ENCODE data around the gene NAPSA. TPM values are rescaled to one million over a fixed set of nuclear protein-coding genes. Genes with fewer than 3 reads are reported as not detected.

NAPSA gene
- total and polyA plus RNA-seq, 10 of the 15 experiments (the other 5 are each of a cell fraction or from before 2014, with no cell fraction given), result 6.7 to 45.4 (median 17.1) TPM

- ChIA-PET POLR2A (no interaction called here), SMC1A (ENCODE audit: uncharacterized antibody, unreplicated experiment) (no interaction called here), RAD21 (ENCODE audit: unreplicated experiment) (no interaction called here), CTCF (interaction anchor here (3.8 kb wide), 1 partner anchor 47 kb away, joined by 30 read pairs; no protein-coding TSS in a partner anchor)
- no TSS peak for BruUV-seq (replicated peaks)
- H3K27ac ChIP-seq (ENCODE audit: control insufficient read depth, insufficient read depth), result no peak overlapping the region
- 92% methylated on average over 20 of the region's 21 CpGs for WGBS (ENCODE audit: insufficient coverage, insufficient replicate concordance, low lambda C conversion rate, missing lambda C conversion rate)
- no peak overlapping the region for H3K4me3 ChIP-seq
- no peak for ATAC-seq
- DNase-seq (ENCODE audit: low read depth, low spot score), result no peak
- intact Hi-C loops (cut with micrococcal nuclease; ENCODE audit: unreplicated experiment), result no loop called here
- TF ChIP-seq CTCF (IDR thresholded peaks at IDR 0.05 in 2 of 3, conservative IDR thresholded peaks at IDR 0.05 in 1 of 3; ENCODE audit: control insufficient read depth in 2 of 3, extremely low read depth in 1 of 3, insufficient read depth in 1 of 3, low read depth in 3 of 3, low read length in 3 of 3) (no peak), CREB1 (IDR thresholded peaks at IDR 0.05; ENCODE audit: low read depth) (no peak), NFXL1 (IDR thresholded peaks at IDR 0.05; ENCODE audit: borderline replicate concordance) (no peak)
- FAIRE-seq, result no peak
- no peak overlapping the region for H2AFZ ChIP-seq (ENCODE audit: control insufficient read depth, low read depth, low read length)
- peaks cover 2 to 19% of the 10 kb centered on the region in 2 experiments; a peak in 2 of 4 replicates for H3K36me3 ChIP-seq (ENCODE audit: control insufficient read depth in 2 of 2, insufficient read depth in 2 of 2, low read length in 1 of 2)
- peaks cover 1% of the 10 kb centered on the region for H3K79me2 ChIP-seq (ENCODE audit: control insufficient read depth, insufficient read depth, low read length)
- peaks cover 35% of the 10 kb centered on the region for H3K4me1 ChIP-seq (ENCODE audit: control insufficient read depth, insufficient read depth, low read length)
- in situ Hi-C loops (cut with MboI), result no loop called here
- H4K20me1 ChIP-seq (ENCODE audit: control insufficient read depth, insufficient read depth), result no peaks in the 10 kb centered on the region
- no peak overlapping the region for H3K9ac ChIP-seq (ENCODE audit: control insufficient read depth, insufficient read depth, low read length)
- H3K27me3 ChIP-seq (replicated peaks in 1 of 2; ENCODE audit: control insufficient read depth in 2 of 2, insufficient read depth in 2 of 2, low read length in 1 of 2), result no peaks in the 10 kb centered on the region
- no peaks in the 10 kb centered on the region for H3K9me3 ChIP-seq (replicated peaks; ENCODE audit: control insufficient read depth, insufficient read depth, low read length)
- no peak overlapping the region for H3K4me2 ChIP-seq (ENCODE audit: control insufficient read depth, insufficient read depth)
Observed at GRCh38 chr19:50413531-50413930, 48.1 kb upstream of the NAPSA start.

- ChIA-PET CTCF (no interaction called here), SMC1A (ENCODE audit: uncharacterized antibody, unreplicated experiment) (no interaction called here), RAD21 (ENCODE audit: unreplicated experiment) (no interaction called here), POLR2A (no interaction called here)
- FAIRE-seq (no peak), ATAC-seq (no peak), DNase-seq (ENCODE audit: low read depth, low spot score) (no peak)
- 98% methylated on average over 13 of the region's 13 CpGs for WGBS (ENCODE audit: insufficient coverage, insufficient replicate concordance, low lambda C conversion rate, missing lambda C conversion rate)
- Histone ChIP-seq H3K4me3 (no peak overlapping the region), H3K27me3 (replicated peaks in 1 of 2; ENCODE audit: control insufficient read depth in 2 of 2, insufficient read depth in 2 of 2, low read length in 1 of 2) (no peaks in the 10 kb centered on the region), H3K79me2 (ENCODE audit: control insufficient read depth, insufficient read depth, low read length) (no peaks in the 10 kb centered on the region; the same call in 1 of the 2 replicates), H4K20me1 (ENCODE audit: control insufficient read depth, insufficient read depth) (no peaks in the 10 kb centered on the region), H3K27ac (ENCODE audit: control insufficient read depth, insufficient read depth) (no peak overlapping the region), H3K9ac (ENCODE audit: control insufficient read depth, insufficient read depth, low read length) (no peak overlapping the region), H3K4me2 (ENCODE audit: control insufficient read depth, insufficient read depth) (no peak overlapping the region), H3K36me3 (ENCODE audit: control insufficient read depth in 2 of 2, insufficient read depth in 2 of 2, low read length in 1 of 2) (peaks cover 2 to 19% of the 10 kb centered on the region in 2 experiments; a peak in 2 of 4 replicates), H3K9me3 (replicated peaks; ENCODE audit: control insufficient read depth, insufficient read depth, low read length) (no peaks in the 10 kb centered on the region), H2AFZ (ENCODE audit: control insufficient read depth, low read depth, low read length) (no peak overlapping the region), H3K4me1 (ENCODE audit: control insufficient read depth, insufficient read depth, low read length) (peaks cover 32% of the 10 kb centered on the region)
- no TSS peak for BruUV-seq (replicated peaks)
- intact Hi-C loops (cut with micrococcal nuclease; ENCODE audit: unreplicated experiment), result no loop called here
- in situ Hi-C loops (cut with MboI), result no loop called here
- TF ChIP-seq KAT2A (conservative IDR thresholded peaks at IDR 0.05; ENCODE audit: control insufficient read depth, low read depth, low read length) (no peak), ZBED1 (IDR thresholded peaks at IDR 0.05; ENCODE audit: borderline replicate concordance) (no peak), TBL1XR1 (IDR thresholded peaks at IDR 0.05; ENCODE audit: low read depth, low read length) (no peak), BRCA1 (IDR thresholded peaks at IDR 0.05; ENCODE audit: low read depth, low read length) (no peak), POLR2A (IDR thresholded peaks at IDR 0.05; ENCODE audit: low read depth, low read length) (no peak), IRF3 (IDR thresholded peaks at IDR 0.05) (no peak), NR2C2 (IDR thresholded peaks at IDR 0.05; ENCODE audit: borderline replicate concordance, control insufficient read depth, insufficient read length, low read depth) (no peak), NRF1 (conservative IDR thresholded peaks at IDR 0.05; ENCODE audit: low read depth, low read length) (no peak)
Observed at GRCh38 chr19:50413096-50413495, 47.7 kb upstream of the NAPSA start.

Measured in GM12878 (cell line).